HG02610 (cell line): ENCODE results near the gene GP5.

ENCODE experiments used
- ATAC-seq: cut with Tn5 transposase; IDR thresholded peaks from one replicate; pipeline ENCODE4 v1.9.1; 2021; ENCODE audit warnings: mild to moderate bottlenecking, moderate library complexity; ENCODE audit not compliant: unreplicated experiment

GP5 gene

DNA sequence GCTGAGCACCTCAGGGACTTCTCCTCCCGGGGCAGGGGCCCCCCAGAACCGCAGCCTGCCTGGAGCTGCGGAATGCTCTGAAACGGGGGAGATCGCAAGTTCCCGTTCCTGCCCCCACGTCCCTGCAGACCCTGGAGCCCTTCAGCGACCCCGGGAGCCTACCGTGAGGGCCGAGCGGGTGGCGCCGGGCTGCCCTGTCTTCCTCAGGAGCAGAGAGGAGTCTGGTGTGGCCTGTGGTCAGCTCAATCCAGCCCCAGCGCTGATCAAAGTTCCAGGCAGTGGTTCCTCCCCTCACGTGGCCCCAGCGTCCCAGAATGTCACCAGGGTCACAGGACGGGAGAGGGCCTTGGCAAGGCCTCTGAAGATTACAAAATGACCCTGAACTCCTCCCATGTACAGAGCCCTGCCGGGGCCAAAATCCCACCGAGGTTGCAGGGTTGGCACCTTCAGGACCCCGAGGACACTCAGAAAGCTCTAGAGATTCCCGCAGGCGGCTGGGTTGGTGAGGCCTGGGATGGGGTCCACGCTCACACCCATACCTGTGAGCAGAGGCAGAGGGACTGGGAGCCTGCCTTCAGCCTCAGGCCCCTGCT is 47.9 kb downstream of the GP5 start, which contains the start of gene CPN2:
Gene CPN2 (minus strand): TSS at position 249 of the 593 bp plus-strand sequence. CDS start 8,626 bp downstream, outside the sequence.
- no peak for ATAC-seq

- no peak for ATAC-seq
These were observed 48.4 kb downstream of the GP5 start for GRCh38 chr3:194350726-194351071.

DNA sequence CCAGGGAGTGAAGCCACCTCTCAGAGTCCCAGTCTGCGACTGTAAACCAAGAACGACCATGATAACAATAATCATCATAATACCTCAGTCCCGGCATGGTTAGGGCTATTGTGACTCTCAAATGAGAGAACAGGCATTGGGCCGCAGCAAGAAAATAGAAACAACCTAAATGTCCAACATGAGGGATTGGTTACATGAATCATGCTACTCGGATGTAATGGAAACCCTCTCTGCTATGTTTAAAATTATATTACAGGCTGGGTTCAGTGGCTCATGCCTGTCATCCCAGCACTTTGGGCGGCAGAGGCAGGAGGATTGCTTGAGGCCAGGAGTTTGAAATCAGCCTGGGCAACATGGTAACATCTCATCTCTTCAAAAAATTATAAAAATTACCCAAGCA is 50.7 kb downstream of the GP5 start:
- ATAC-seq: no peak

- ATAC-seq: no peak
These were observed 52.4 kb downstream of the GP5 start for GRCh38 chr3:194346621-194347020.

- no peak for ATAC-seq
These were observed 53.0 kb downstream of the GP5 start for GRCh38 chr3:194346035-194346434.
